ENCODE results near the gene RANGRF.

RANGRF gene

GRCh38 chr17:8312726-8313600 is 24.5 kb downstream of the RANGRF start:
- no peak for DNase-seq (ENCODE audit: low read depth in 2 of 2)

GRCh38 chr17:8314797-8315763 is 26.6 kb downstream of the RANGRF start:
- DNase-seq (ENCODE audit: low read depth in 2 of 2): no peak

GRCh38 chr17:8315764-8316217 is 27.3 kb downstream of the RANGRF start:
- no peak for DNase-seq (ENCODE audit: low read depth in 2 of 2)

GRCh38 chr17:8318010-8318935 is 29.8 kb downstream of the RANGRF start:
- no peak for DNase-seq (ENCODE audit: low read depth in 2 of 2)

- DNase-seq (ENCODE audit: low read depth in 2 of 2): no peak
Observed at GRCh38 chr17:8320262-8320661, 31.8 kb downstream of the RANGRF start.

GRCh38 chr17:8320990-8321389 is 32.5 kb downstream of the RANGRF start:
- DNase-seq (ENCODE audit: low read depth in 2 of 2): no peak

- DNase-seq (ENCODE audit: low read depth in 2 of 2): no peak
Observed at GRCh38 chr17:8322061-8322460, 33.6 kb downstream of the RANGRF start.

- DNase-seq (ENCODE audit: low read depth in 2 of 2): no peak
Observed at GRCh38 chr17:8324132-8324531, 35.7 kb downstream of the RANGRF start.

GRCh38 chr17:8324923-8325322 is 36.5 kb downstream of the RANGRF start:
- DNase-seq (ENCODE audit: low read depth in 2 of 2): no peak

- peak; percentile 13 to 15 for DNase-seq (ENCODE audit: low read depth in 2 of 2)
Observed at GRCh38 chr17:8326511-8327302, 38.2 kb downstream of the RANGRF start.

GRCh38 chr17:8327303-8327649 is 38.8 kb downstream of the RANGRF start:
- no peak for DNase-seq (ENCODE audit: low read depth in 2 of 2)

- DNase-seq (ENCODE audit: low read depth in 2 of 2): no peak
Observed at GRCh38 chr17:8332128-8332527, 43.7 kb downstream of the RANGRF start.

- DNase-seq (ENCODE audit: low read depth in 2 of 2): no peak
Observed at GRCh38 chr17:8332688-8333087, 44.2 kb downstream of the RANGRF start.

GRCh38 chr17:8333281-8333680 is 44.8 kb downstream of the RANGRF start:
- no peak for DNase-seq (ENCODE audit: low read depth in 2 of 2)

GRCh38 chr17:8337802-8338752 is 49.6 kb downstream of the RANGRF start:
- no peak for DNase-seq (ENCODE audit: low read depth in 2 of 2)

GRCh38 chr17:8338753-8339140 is 50.3 kb downstream of the RANGRF start:
- DNase-seq (ENCODE audit: low read depth in 2 of 2): no peak

GRCh38 chr17:8339540-8339939 is 51.1 kb downstream of the RANGRF start, which contains the start of gene ODF4:
Gene ODF4 (plus strand): TSS chr17:8339840. CDS start chr17:8340052, 212 bp downstream.
- no peak for DNase-seq (ENCODE audit: low read depth in 2 of 2)
